Measurements from ENCODE around the gene PRDM15.

PRDM15 gene

DNA sequence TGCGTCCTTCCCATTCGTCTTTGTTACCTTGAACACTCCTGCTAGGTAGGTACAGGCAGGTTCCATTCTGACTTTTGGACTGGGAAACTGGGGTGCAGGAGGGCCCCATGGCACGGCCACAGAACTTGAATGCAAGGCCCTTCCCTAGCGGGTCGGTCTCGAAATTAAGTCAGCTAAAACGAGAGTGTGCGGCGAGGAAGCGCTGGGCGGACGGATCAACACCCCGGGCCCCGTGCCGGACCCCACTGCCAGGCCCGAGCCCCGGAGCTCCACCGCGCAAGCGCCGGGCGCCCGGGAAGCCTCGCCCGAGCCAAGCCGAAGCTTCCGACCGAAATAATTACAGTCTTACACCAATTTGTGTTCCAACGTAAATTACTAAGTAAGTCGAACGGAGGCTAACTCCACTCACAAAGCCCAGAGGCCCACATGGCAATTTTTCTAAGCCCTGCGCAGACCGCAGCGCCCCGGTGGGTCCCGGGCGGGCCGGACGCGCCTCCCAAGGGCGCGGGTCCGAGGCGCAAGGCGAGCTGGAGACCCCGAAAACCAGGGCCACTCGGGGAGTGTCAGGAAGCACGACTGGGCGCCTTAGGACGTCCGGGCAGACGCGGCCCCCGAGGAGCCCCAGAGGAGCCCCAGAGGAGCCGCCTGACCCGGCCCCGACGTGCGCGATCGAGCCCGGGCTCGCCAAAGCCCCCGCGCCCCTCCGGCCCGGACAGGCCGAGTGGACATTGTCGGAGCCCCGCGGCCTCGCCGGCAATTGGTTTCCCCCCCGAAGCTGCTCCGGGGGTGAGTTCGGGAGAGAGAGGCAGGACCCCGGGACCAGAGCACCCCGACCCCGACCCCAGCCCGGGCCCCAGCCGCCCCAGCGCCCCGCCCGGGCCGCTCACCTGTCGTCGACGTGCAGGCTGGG lies 112.9 kb downstream of the PRDM15 start:
- no peak for DNase-seq (ENCODE audit: low read depth)
- TF ChIP-seq CTCF (IDR thresholded peaks at IDR 0.05; ENCODE audit: control insufficient read depth, insufficient read depth, low read depth, low read length, missing control alignments): no peak
- H3K4me3 ChIP-seq (ENCODE audit: control insufficient read depth, low read depth, low read length): peak overlapping the region; percentile 45

DNA sequence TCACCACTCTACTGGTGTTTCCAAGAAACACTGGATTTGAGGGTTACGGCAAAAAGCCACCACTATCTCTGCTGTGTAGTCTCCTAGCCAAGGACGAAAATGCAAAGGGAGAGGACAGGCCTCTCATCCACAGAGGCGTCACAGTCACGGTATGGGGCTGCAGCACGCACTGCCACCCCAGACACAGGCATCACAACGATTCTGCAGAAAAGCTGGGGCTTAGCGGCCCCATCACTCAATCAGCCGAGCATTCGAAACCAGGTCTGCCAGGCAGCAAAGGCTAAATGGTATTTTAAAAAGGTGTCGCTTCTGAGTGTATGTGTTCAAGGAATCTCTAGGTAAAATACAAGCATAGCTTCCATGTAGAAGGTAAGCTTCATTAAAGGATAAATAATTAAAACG lies 113.7 kb downstream of the PRDM15 start:
- DNase-seq (ENCODE audit: low read depth): no peak
- H3K4me3 ChIP-seq (ENCODE audit: control insufficient read depth, low read depth, low read length): no peak overlapping the region
- TF ChIP-seq CTCF (IDR thresholded peaks at IDR 0.05; ENCODE audit: control insufficient read depth, insufficient read depth, low read depth, low read length, missing control alignments): no peak

DNA sequence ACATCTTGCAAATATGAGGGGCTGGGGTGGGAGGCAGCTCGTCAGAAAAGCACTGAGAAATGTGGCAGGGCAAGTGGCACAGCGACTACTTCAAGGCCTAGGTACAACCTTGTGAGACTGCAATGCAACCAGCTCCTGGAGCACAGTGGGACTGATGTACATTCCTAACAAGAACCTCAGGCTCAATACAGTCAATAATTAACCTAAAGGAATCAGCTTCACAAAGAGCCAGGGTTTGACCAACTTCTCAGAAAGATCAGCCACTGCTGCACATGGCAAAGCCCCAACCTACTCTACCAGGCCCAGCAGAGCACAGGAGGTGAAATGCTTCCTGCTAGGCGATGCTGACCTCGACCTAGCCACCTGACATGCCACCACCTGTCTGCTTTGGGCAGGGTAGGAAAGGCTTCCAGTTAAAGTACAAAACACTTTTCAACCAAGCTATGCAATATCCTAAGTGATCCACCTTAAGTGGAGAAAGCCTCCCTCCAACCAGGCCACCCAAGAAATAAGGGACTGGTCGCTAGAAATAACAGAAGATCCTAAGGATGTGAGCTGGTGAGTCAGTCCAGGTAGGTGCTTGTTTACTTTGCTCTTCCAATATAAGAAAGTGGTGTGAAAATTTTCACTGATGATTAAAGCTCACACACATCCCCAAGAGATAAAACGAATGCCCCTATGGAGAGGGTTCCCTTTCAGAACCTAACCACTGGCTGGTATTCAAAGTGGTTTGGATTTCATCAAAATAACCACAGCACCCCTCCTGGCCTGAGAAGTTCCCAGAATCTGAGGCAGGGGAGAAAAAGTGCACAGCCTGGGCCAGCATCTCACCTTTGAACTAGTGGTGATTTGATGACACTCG lies 114.4 kb downstream of the PRDM15 start:
- TF ChIP-seq CTCF (IDR thresholded peaks at IDR 0.05; ENCODE audit: control insufficient read depth, insufficient read depth, low read depth, low read length, missing control alignments): no peak
- H3K4me3 ChIP-seq (ENCODE audit: control insufficient read depth, low read depth, low read length): no peak overlapping the region
- no peak for DNase-seq (ENCODE audit: low read depth)

DNA sequence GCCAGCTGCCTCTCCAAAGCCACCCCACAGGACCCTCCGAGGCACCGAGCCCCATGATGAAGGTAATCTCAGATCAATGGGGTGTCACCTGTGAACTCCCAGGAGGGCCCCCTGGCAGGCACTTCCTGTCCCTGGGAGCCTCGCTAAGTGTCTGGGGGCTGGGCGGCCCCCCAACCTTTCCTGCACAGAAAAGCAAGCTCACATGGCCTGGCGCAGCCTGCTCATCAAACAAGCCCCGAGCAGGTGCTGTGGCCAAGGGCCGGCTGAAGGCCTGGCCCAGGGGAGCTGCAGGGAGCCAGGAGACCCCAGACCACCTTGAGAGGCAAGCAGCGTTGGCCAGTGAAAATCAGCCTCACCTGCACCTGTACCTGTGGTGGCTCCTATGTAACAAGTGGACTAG lies 115.1 kb downstream of the PRDM15 start:
- H3K4me3 ChIP-seq (ENCODE audit: control insufficient read depth, low read depth, low read length): no peak overlapping the region
- DNase-seq (ENCODE audit: low read depth): no peak
- no peak for TF ChIP-seq CTCF (IDR thresholded peaks at IDR 0.05; ENCODE audit: control insufficient read depth, insufficient read depth, low read depth, low read length, missing control alignments)

GRCh38 chr21:41763398-41763931 lies 115.7 kb downstream of the PRDM15 start:
- no peak for DNase-seq (ENCODE audit: low read depth)
- no peak overlapping the region for H3K4me3 ChIP-seq (ENCODE audit: control insufficient read depth, low read depth, low read length)
- TF ChIP-seq CTCF (IDR thresholded peaks at IDR 0.05; ENCODE audit: control insufficient read depth, insufficient read depth, low read depth, low read length, missing control alignments): no peak

- TF ChIP-seq CTCF (IDR thresholded peaks at IDR 0.05; ENCODE audit: control insufficient read depth, insufficient read depth, low read depth, low read length, missing control alignments): no peak
- no peak for DNase-seq (ENCODE audit: low read depth)
- no peak overlapping the region for H3K4me3 ChIP-seq (ENCODE audit: control insufficient read depth, low read depth, low read length)
Measured at GRCh38 chr21:41762753-41763152, 116.4 kb downstream of the PRDM15 start.
